SK-N-SH (cell line): ENCODE results near the gene KCNE1. TPM values are rescaled to one million over a fixed set of nuclear protein-coding genes. Genes with fewer than 3 reads are reported as not detected.

Source experiments
- CTCF ChIA-PET: fragments of 300-600, 350-600 bp; formaldehyde crosslinking; extraction: SDS; loops from one replicate; lab custom pipeline; 2021; lab: Yijun Ruan, JAX
- POLR2A ChIA-PET: fragments of 350-600 bp; sonication (Branson Sonifier 250); formaldehyde crosslinking; extraction: SDS; loops from one replicate; lab custom pipeline; 2020; ENCODE audit warnings: antibody characterized with exemption, inconsistent platforms; lab: Yijun Ruan, JAX
- DNase-seq: peaks from one replicate; pipeline ENCODE4 v3.0.0; 2012
- H2AFZ ChIP-seq: fragments of 200-600 bp; sonication (generic); 2 replicates; pipeline ENCODE4 v1.8.1; 2016; ENCODE audit warnings: antibody characterized with exemption, mild to moderate bottlenecking, low read depth
- H3F3A ChIP-seq: fragments of 200-600 bp; sonication (generic); replicated peaks from 2 replicates; pipeline ENCODE3; 2016; ENCODE audit warnings: antibody characterized with exemption, mild to moderate bottlenecking; ENCODE audit not compliant: insufficient read depth
- H3K27ac ChIP-seq, 2 experiments: fragments of 200-500 bp in 1 of 2; fragments of 200-600 bp in 1 of 2; sonication (Bioruptor generic) in 1 of 2; sonication (generic), shearing (Covaris generic) in 1 of 2; 2 replicates each; pipeline versions ENCODE4 v1.5.1 to v1.6.1; 2014 to 2016; ENCODE audit warnings: low read depth in 2 of 2, inconsistent platforms in 1 of 2, low read length in 1 of 2, mild to moderate bottlenecking in 1 of 2, mixed read lengths in 1 of 2
- H3K27me3 ChIP-seq: fragments of 200-600 bp; sonication (generic), shearing (Covaris generic); 2 replicates; pipeline ENCODE4 v1.6.1; 2016; ENCODE audit warnings: mixed run types; ENCODE audit not compliant: insufficient read depth
- H3K36me3 ChIP-seq, 2 experiments: fragments of 200-500 bp in 1 of 2; fragments of 200-600 bp in 1 of 2; sonication (Bioruptor generic) in 1 of 2; sonication (generic) in 1 of 2; replicated peaks in 1 of 2; 2 replicates each; pipeline versions ENCODE3 to v1.5.1; 2014 to 2016; ENCODE audit warnings: low read length in 1 of 2, mild to moderate bottlenecking in 1 of 2; ENCODE audit not compliant: insufficient read depth in 2 of 2, control insufficient read depth in 1 of 2
- H3K4me1 ChIP-seq, 2 experiments: fragments of 200-500 bp in 1 of 2; fragments of 200-600 bp in 1 of 2; sonication (Bioruptor generic) in 1 of 2; sonication (generic), shearing (Covaris generic) in 1 of 2; 2 replicates each; pipeline versions ENCODE4 v1.5.1 to v1.6.1; 2014 to 2016; ENCODE audit warnings: low read depth in 1 of 2, low read length in 1 of 2, mixed run types in 1 of 2; ENCODE audit not compliant: insufficient read depth in 2 of 2, control insufficient read depth in 1 of 2
- H3K4me2 ChIP-seq: fragments of 200-600 bp; sonication (generic), shearing (Covaris generic); 2 replicates; pipeline ENCODE4 v1.6.1; 2017; ENCODE audit warnings: mixed run types
- H3K4me3 ChIP-seq, 2 experiments: fragments of 200-500 bp in 1 of 2; fragments of 200-600 bp in 1 of 2; sonication (Bioruptor generic) in 1 of 2; sonication (generic), shearing (Covaris generic) in 1 of 2; 2 replicates each; pipeline versions ENCODE4 v1.5.1 to v1.8.1; 2014 to 2016; ENCODE audit warnings: low read depth in 2 of 2, inconsistent platforms in 1 of 2, low read length in 1 of 2, mild to moderate bottlenecking in 1 of 2, mixed read lengths in 1 of 2, moderate library complexity in 1 of 2
- H3K79me2 ChIP-seq: fragments of 200-600 bp; sonication (generic); 2 replicates; pipeline ENCODE4 v1.8.1; 2017; ENCODE audit warnings: mild to moderate bottlenecking; ENCODE audit not compliant: insufficient read depth
- H3K9ac ChIP-seq: fragments of 200-600 bp; sonication (generic); 2 replicates; pipeline ENCODE4 v1.6.1; 2017; ENCODE audit warnings: mixed run types
- H3K9me2 ChIP-seq: fragments of 200-600 bp; sonication (generic); 2 replicates; pipeline ENCODE4 v1.6.1; 2017; ENCODE audit warnings: mixed run types
- H3K9me3 ChIP-seq: fragments of 200-600 bp; sonication (generic); 2 replicates; pipeline ENCODE4 v1.6.1; 2017; ENCODE audit warnings: mixed run types, mild to moderate bottlenecking, moderate library complexity
- H4K20me1 ChIP-seq: fragments of 200-600 bp; sonication (generic); 2 replicates; pipeline ENCODE4 v1.6.1; 2017; ENCODE audit warnings: mild to moderate bottlenecking, mixed run types; ENCODE audit not compliant: insufficient read depth
- CHD2 ChIP-seq: fragments of 150-350 bp; IDR thresholded peaks from 2 replicates; pipeline ENCODE4 v1.6.1; 2018; ENCODE audit warnings: low read length; ENCODE audit not compliant: partially characterized antibody
- CTCF ChIP-seq: fragments of 200-600 bp; sonication (generic); IDR thresholded peaks from 2 replicates; pipeline ENCODE4 v1.6.1; 2017; ENCODE audit warnings: antibody characterized with exemption, mild to moderate bottlenecking, moderate library complexity
- ELF1 ChIP-seq: IDR thresholded peaks from 2 replicates; pipeline ENCODE4 v1.4.0; 2012
- FOSL2 ChIP-seq: IDR thresholded peaks from 2 replicates; pipeline ENCODE4 v1.4.0; 2012; ENCODE audit warnings: low read depth, mild to moderate bottlenecking, moderate library complexity, borderline replicate concordance
- GABPA ChIP-seq: IDR thresholded peaks from 2 replicates; pipeline ENCODE4 v1.4.0; 2012; ENCODE audit warnings: low read depth, mild to moderate bottlenecking
- JUND ChIP-seq: IDR thresholded peaks from 2 replicates; pipeline ENCODE4 v1.4.0; 2012
- MAX ChIP-seq: IDR thresholded peaks from 2 replicates; pipeline ENCODE4 v1.4.0; 2012; ENCODE audit warnings: low read depth
- MEF2A ChIP-seq: IDR thresholded peaks from 2 replicates; pipeline ENCODE4 v1.4.0; 2012; ENCODE audit warnings: low read depth, borderline replicate concordance
- RAD21 ChIP-seq: IDR thresholded peaks from 2 replicates; pipeline ENCODE4 v1.6.1; 2012; ENCODE audit warnings: mild to moderate bottlenecking, low read length
- SIN3A ChIP-seq: IDR thresholded peaks from 2 replicates; pipeline ENCODE4 v1.6.1; 2012; ENCODE audit warnings: low read depth, mild to moderate bottlenecking, low read length, moderate library complexity, borderline replicate concordance
- TCF12 ChIP-seq: IDR thresholded peaks from 2 replicates; pipeline ENCODE4 v1.4.0; 2012
- USF2 ChIP-seq: fragments of 150-350 bp; IDR thresholded peaks from 2 replicates; pipeline ENCODE4 v1.6.1; 2017; ENCODE audit warnings: antibody characterized with exemption, low read length, low read depth, borderline replicate concordance
- ZBTB33 ChIP-seq: IDR thresholded peaks from 2 replicates; pipeline ENCODE4 v1.4.0; 2012; ENCODE audit warnings: low read depth, borderline replicate concordance
- WGBS: methylation state at CpG from one replicate; pipeline ENCODE4 v1.1.6; 2017; ENCODE audit warnings: low lambda C conversion rate; 5-methylcytosine and 5-hydroxymethylcytosine counted together
- polyA plus RNA-seq, 3 experiments: library from polyadenylated mRNA; depleted of rRNA; stranded (reverse); fragments of >200 nt; gene quantifications; 2 replicates each; pipeline ENCODE4 v1.2.3, GENCODE V29; 2012

Gene KCNE1
- polyA plus RNA-seq, 1 of the 3 experiments (the other 2 are of a cell fraction) = 0.16 TPM

- H3K9me2 ChIP-seq = no peaks in the 10 kb centered on the region
- POLR2A ChIA-PET = no interaction called here
Measured at GRCh38 chr21:34545079-34545884, 33.3 kb upstream of the KCNE1 start.

More at GRCh38 chr21:34545079-34545884, 33.3 kb upstream of the KCNE1 start:
- TF ChIP-seq CTCF (no peak), ZBTB33 (no peak), TCF12 (no peak), MAX (no peak), ELF1 (peak; percentile 91), MEF2A (no peak; the same call in 1 of the 2 replicates), CHD2 (no peak), GABPA (no peak), SIN3A (no peak), FOSL2 (peak; percentile 3; the same call in 1 of the 2 replicates), USF2 (no peak), JUND (no peak), RAD21 (no peak)
- WGBS = 73% methylated on average over 8 of the region's 10 CpGs
- Histone ChIP-seq H3K4me3 (no peak overlapping the region), H3K27me3 (no peaks in the 10 kb centered on the region), H3K79me2 (0 out of 2 replicates have a peak, but pooled peaks cover 4% of the 10 kb centered on the region), H3F3A (peaks cover 4% of the 10 kb centered on the region), H3K36me3 (no peaks in the 10 kb centered on the region), H3K4me2 (peak overlapping the region; percentile 48), H2AFZ (peak overlapping the region; percentile 69), H4K20me1 (no peaks in the 10 kb centered on the region), H3K9me3 (no peaks in the 10 kb centered on the region), H3K27ac (peak overlapping the region; percentile 67 to 73), H3K4me1 (peaks cover 2 to 16% of the 10 kb centered on the region in 2 experiments; a peak in 3 of 4 replicates), H3K9ac (peak overlapping the region; percentile 49; the same call in 1 of the 2 replicates)
- DNase-seq = no peak
- CTCF ChIA-PET = interaction anchor here (0.6 kb wide), 1 partner anchor 8 kb away, joined by 3 read pairs; no protein-coding TSS in a partner anchor
